Keratinocyte (primary cell): ENCODE measurements around the gene CAMK2D. TPM values are rescaled to one million over a fixed set of nuclear protein-coding genes. Genes with fewer than 3 reads are reported as not detected.

Experiments
- DNase-seq: peaks from one replicate; pipeline ENCODE4 v3.0.0-alpha.2; 2011; ENCODE audit warnings: low read depth, missing footprints, low spot score
- FAIRE-seq: peaks from 2 replicates; lab custom pipeline; 2011; peaks lifted over from hg19 to GRCh38; lab: Jason Lieb, UNC
- H2AFZ ChIP-seq: 2 replicates; pipeline ENCODE4 v1.6.0; 2012; ENCODE audit warnings: low read length, control low read depth, inconsistent platforms; ENCODE audit not compliant: control insufficient read depth
- H3K27ac ChIP-seq: 2 replicates; pipeline ENCODE4 v1.5.1; 2011; ENCODE audit warnings: low read length; ENCODE audit not compliant: control insufficient read depth, insufficient read depth
- H3K27me3 ChIP-seq: 3 replicates; pipeline ENCODE4 v1.6.0; 2011; ENCODE audit warnings: low read length; ENCODE audit not compliant: control insufficient read depth, insufficient read depth; ENCODE audit errors: extremely low read depth
- H3K36me3 ChIP-seq, 2 experiments: 2 replicates in 1 of 2; 3 replicates in 1 of 2; pipeline ENCODE4 v1.5.1; 2011; ENCODE audit warnings: low read length in 2 of 2, mild to moderate bottlenecking in 1 of 2; ENCODE audit not compliant: control insufficient read depth in 2 of 2, insufficient read depth in 2 of 2; ENCODE audit errors: extremely low read depth in 1 of 2
- H3K4me1 ChIP-seq: 3 replicates; pipeline ENCODE4 v1.5.1; 2011; ENCODE audit warnings: low read length; ENCODE audit not compliant: control insufficient read depth, insufficient read depth; ENCODE audit errors: extremely low read depth
- H3K4me2 ChIP-seq: 3 replicates; pipeline ENCODE4 v1.6.0; 2011; ENCODE audit warnings: low read depth, low read length; ENCODE audit not compliant: control insufficient read depth, insufficient read depth; ENCODE audit errors: extremely low read depth
- H3K4me3 ChIP-seq, 3 experiments: fragments of 200-600 bp in 1 of 3; sonication (generic) in 1 of 3; 2 replicates in 2 of 3; 3 replicates in 1 of 3; pipeline ENCODE4 v1.5.1; 2011 to 2016; ENCODE audit warnings: low read length in 3 of 3, mild to moderate bottlenecking in 3 of 3, control low read depth in 2 of 3, inconsistent platforms in 1 of 3, low read depth in 1 of 3, mixed read lengths in 1 of 3, mixed run types in 1 of 3, moderate library complexity in 1 of 3; ENCODE audit not compliant: control insufficient read depth in 2 of 3, insufficient read depth in 2 of 3; ENCODE audit errors: extremely low read depth in 1 of 3
- H3K79me2 ChIP-seq: 2 replicates; pipeline ENCODE4 v1.6.0; 2012; ENCODE audit warnings: low read length; ENCODE audit not compliant: control insufficient read depth, insufficient read depth
- H3K9ac ChIP-seq: 3 replicates; pipeline ENCODE4 v1.6.0; 2011; ENCODE audit warnings: low read length; ENCODE audit not compliant: control insufficient read depth, insufficient read depth; ENCODE audit errors: extremely low read depth
- H3K9me1 ChIP-seq: 3 replicates; pipeline ENCODE4 v1.6.0; 2011; ENCODE audit warnings: low read length; ENCODE audit not compliant: control insufficient read depth, insufficient read depth; ENCODE audit errors: extremely low read depth
- H3K9me3 ChIP-seq: 2 replicates; pipeline ENCODE4 v1.5.1; 2012; ENCODE audit warnings: low read depth, low read length; ENCODE audit not compliant: control insufficient read depth
- H4K20me1 ChIP-seq: 3 replicates; pipeline ENCODE4 v1.6.0; 2011; ENCODE audit warnings: low read length; ENCODE audit not compliant: control insufficient read depth, insufficient read depth; ENCODE audit errors: extremely low read depth
- CTCF ChIP-seq, 3 experiments: IDR thresholded peaks in 1 of 3; conservative IDR thresholded peaks in 1 of 3; optimal IDR thresholded peaks in 1 of 3; 2 replicates in 2 of 3; 3 replicates in 1 of 3; pipeline versions ENCODE3 to v1.5.1; 2011; ENCODE audit warnings: low read length in 3 of 3, mild to moderate bottlenecking in 3 of 3, moderate library complexity in 2 of 3, control low read depth in 1 of 3, inconsistent platforms in 1 of 3; ENCODE audit not compliant: insufficient read depth in 2 of 3; ENCODE audit errors: extremely low read depth in 1 of 3
- EZH2 ChIP-seq: IDR thresholded peaks from one replicate; pipeline ENCODE4 v1.6.1; 2012; ENCODE audit warnings: inconsistent platforms, mild to moderate bottlenecking, low read length, moderate library complexity
- dilution Hi-C: fragments of 300-500 bp; cut with MboI; formaldehyde crosslinking; loops from one replicate; pipeline ENCODE4 v1.7.0; 2020; ENCODE audit warnings: low sequenced_read_pairs; ENCODE audit not compliant: extremely low pct_ligation_motif_present
- polyA plus RNA-seq, 5 experiments: library from polyadenylated mRNA; depleted of rRNA in 3 of 5; stranded (reverse) in 3 of 5; stranded (forward) in 1 of 5; unstranded in 1 of 5; fragments of >200 nt; gene quantifications; 1 replicate in 1 of 5; 2 replicates in 3 of 5; 3 replicates in 1 of 5; pipeline versions ENCODE4 v1.2.1 to v1.2.3, GENCODE V29; 2011 to 2012; ENCODE audit warnings: missing spikeins in 2 of 5, low read depth in 1 of 5, low replicate concordance in 1 of 5

Gene CAMK2D
- polyA plus RNA-seq, 1 donor (not counting 4 experiments of a cell fraction or from before 2014, with no cell fraction given) = 18.8 TPM

DNA sequence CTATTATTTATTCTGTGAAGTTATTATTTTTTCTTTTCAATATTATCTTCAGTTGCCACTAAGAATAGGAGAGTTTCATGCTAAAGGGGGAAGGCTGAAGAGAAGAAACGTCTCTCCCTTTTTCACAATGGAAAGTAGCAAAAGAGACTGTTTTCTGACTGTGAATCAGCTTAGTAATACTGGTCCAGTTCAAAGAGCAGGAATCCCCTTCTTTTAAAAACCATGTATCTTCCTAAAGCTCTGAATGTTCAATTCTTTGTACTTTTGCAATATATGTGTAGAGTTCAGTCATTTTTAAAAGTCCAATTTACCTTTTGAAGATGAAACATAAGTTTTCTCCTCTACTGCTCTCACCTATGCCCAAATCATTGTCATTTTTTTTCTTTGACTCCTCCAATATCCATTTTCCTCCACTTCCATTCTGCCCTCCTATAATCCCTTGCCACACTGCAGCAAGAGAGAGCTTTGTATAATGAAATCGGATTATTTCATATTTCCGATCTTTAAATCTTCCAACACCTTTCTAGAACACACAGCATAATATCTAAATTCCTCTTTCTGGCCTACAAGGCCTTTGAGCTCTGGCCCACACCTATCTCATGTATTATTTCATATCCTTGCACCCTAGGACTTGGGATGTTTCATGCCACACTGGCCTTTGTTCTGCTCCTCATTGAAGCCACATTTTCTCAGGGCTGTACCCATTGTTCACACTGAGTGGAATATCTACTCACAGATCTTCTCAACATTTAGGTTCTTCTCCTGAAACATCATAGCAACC, 195.3 kb downstream of the CAMK2D start:
- no peak overlapping the region for H3K4me3 ChIP-seq
- FAIRE-seq (peak; percentile 66), DNase-seq (no peak)
- H3K36me3 ChIP-seq = no peaks in the 10 kb centered on the region
- no peaks in the 10 kb centered on the region for H3K27me3 ChIP-seq
- TF ChIP-seq CTCF (optimal IDR thresholded peaks at IDR 0.05 in 1 of 3, IDR thresholded peaks at IDR 0.05 in 1 of 3, conservative IDR thresholded peaks at IDR 0.05 in 1 of 3; ENCODE audit: extremely low read depth in 1 of 3, insufficient read depth in 2 of 3, low read length in 3 of 3) = no peak
- TF ChIP-seq EZH2 = no peak
- peaks cover 10% of the 10 kb centered on the region for H3K4me1 ChIP-seq
- dilution Hi-C loops = no loop called here
- H3K27ac ChIP-seq = no peak overlapping the region
- no peaks in the 10 kb centered on the region for H3K79me2 ChIP-seq
- no peaks in the 10 kb centered on the region for H3K9me1 ChIP-seq
- no peak overlapping the region for H3K9ac ChIP-seq
- no peak overlapping the region for H3K4me2 ChIP-seq
- H3K9me3 ChIP-seq = no peaks in the 10 kb centered on the region
- H2AFZ ChIP-seq = no peak overlapping the region
- no peaks in the 10 kb centered on the region for H4K20me1 ChIP-seq

DNA sequence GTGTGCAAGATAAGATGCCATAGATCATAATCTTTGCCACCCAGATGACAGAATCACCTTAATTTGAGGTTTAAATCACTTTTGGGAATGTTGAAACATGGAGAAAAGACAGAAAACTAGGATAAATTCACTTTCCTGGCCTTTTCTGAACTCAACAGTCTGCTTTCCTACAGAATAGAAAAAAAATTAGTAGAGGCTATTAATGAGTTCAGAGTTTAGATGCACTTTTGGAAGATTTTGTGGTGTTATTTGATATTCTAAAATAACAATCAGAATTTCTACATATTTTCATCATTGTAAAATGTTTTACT, 195.9 kb downstream of the CAMK2D start:
- Histone ChIP-seq H4K20me1 (no peaks in the 10 kb centered on the region), H3K4me1 (peaks cover 11% of the 10 kb centered on the region), H3K4me2 (no peak overlapping the region), H3K27ac (no peak overlapping the region), H3K27me3 (no peaks in the 10 kb centered on the region), H3K9me1 (no peaks in the 10 kb centered on the region), H2AFZ (no peak overlapping the region), H3K9ac (no peak overlapping the region), H3K9me3 (no peaks in the 10 kb centered on the region), H3K79me2 (no peaks in the 10 kb centered on the region), H3K4me3 (no peak overlapping the region), H3K36me3 (no peaks in the 10 kb centered on the region)
- FAIRE-seq = no peak
- dilution Hi-C loops = no loop called here
- DNase-seq = no peak
- no peak for TF ChIP-seq CTCF (optimal IDR thresholded peaks at IDR 0.05 in 1 of 3, IDR thresholded peaks at IDR 0.05 in 1 of 3, conservative IDR thresholded peaks at IDR 0.05 in 1 of 3; ENCODE audit: extremely low read depth in 1 of 3, insufficient read depth in 2 of 3, low read length in 3 of 3)
- no peak for TF ChIP-seq EZH2
